CD4-positive, alpha-beta T cell treated with Interleukin-17A for 4 hours (primary cell): Measurements from ENCODE around the gene DIAPH2.

ENCODE experiments used
- DNase-seq: peaks from one replicate; pipeline ENCODE4 v3.0.0-alpha.2; 2020; ENCODE audit warnings: mixed read lengths

The DIAPH2 gene

GRCh38 chrX:97211070-97211469 is 526.4 kb downstream of the DIAPH2 start:
- no peak for DNase-seq

DNA sequence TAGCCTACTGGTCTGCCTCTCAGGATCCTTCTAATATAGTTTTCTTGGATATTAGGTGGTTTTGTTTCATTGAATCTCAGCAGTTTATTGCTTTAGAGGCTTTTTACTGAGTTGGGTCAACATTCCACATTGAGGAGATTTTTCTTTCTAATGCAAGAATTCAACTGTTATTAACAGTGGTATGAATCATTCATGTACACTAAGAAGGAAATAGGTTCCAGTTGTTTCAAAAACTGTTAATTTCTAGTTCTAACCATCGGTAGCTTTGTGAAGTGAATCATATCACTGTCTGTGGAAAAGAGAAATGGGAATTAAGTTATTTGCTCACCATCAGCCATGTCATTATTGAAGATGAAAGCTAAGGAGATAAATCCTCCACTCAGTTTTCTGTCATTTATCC is 530.5 kb downstream of the DIAPH2 start:
- DNase-seq = no peak

DNA sequence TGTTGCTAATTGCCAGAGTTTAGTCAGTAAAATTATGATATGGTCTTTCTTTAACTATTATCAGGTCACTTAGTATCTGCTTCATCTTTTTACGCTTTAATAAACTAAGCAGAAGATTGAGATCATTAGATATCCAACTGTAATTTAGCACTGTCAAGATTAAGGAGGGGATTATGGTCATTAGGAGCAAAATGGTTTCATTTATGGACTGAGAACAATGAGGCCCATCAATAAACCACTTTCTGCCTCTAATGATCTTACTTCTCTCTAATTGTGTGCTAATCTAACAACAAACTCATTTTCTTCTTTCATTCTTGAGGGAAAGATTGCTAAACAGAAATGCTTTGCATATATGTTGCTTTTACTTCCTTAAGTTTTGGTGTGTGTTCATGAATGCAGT is 539.5 kb downstream of the DIAPH2 start:
- no peak for DNase-seq

GRCh38 chrX:97229318-97229717 is 544.7 kb downstream of the DIAPH2 start:
- DNase-seq = no peak

DNA sequence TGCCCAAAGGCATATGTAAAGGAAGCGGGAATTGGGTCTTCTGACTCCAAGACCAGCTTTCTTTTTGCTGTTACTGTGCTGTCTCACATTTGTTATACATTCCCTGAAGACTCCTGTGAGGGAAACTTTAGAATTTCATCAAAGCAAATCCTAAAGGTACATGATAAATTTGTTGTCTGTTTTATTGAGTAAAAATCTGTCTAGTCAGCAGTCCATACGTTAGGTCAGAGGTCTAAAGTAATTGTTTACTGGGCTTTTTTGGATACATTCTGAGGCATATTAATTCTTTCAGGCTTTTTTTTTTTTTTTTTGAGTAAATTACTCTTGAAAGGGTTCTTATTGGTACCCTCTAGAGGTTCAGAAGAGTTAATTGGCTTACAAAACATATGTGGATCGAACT is 546.3 kb downstream of the DIAPH2 start:
- no peak for DNase-seq

- DNase-seq = no peak
Measured at GRCh38 chrX:97234471-97235081, 549.9 kb downstream of the DIAPH2 start.

- DNase-seq = no peak
Measured at GRCh38 chrX:97238632-97239031, 554.0 kb downstream of the DIAPH2 start.

- DNase-seq = no peak
Measured at GRCh38 chrX:97252111-97252510, 567.5 kb downstream of the DIAPH2 start.

- DNase-seq = no peak
Measured at GRCh38 chrX:97260679-97261078, 576.0 kb downstream of the DIAPH2 start.

GRCh38 chrX:97266406-97267121 is 581.9 kb downstream of the DIAPH2 start:
- DNase-seq = no peak

- DNase-seq = no peak
Measured at GRCh38 chrX:97267396-97268181, 582.9 kb downstream of the DIAPH2 start.

DNA sequence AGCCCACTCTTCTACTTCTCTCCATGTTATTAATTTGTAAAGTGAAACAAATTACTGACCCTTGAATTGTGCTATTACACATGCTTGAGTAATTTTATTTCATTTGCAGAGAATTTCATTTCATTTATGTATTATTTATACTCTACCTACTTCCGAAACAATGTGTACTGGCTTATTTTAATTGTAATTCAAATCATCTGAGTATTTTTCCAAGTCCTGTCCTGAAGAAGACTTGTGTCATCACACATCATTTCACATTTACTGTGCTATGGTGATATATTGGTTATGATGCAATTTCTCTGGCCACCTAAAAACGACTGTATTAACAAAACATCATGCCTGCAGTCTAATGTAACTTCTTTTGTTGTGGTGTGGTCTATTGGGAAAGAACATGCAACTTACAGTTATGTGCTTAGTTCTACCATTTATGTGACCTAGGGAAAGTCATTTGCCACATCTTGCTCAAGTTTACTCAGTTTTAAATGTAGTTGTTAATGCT is 583.6 kb downstream of the DIAPH2 start:
- no peak for DNase-seq

DNA sequence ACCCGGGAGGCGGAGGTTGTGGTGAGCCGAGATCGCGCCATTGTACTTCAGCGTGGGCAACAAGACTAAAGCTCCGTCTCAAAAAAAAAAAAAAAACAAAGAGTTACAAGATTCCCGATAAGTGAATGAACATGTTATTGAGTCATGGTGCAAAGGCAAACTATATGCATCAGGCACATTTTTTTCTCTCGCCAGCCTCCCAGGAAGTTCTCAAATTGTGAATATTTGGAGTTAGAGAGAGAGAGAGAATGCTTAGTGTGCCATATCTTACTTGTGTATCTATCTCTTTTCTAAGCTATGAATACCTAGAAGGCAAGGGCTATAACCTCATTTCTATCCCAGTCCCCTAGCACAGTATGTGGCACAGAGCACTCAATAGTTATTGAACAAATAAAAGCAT is 599.9 kb downstream of the DIAPH2 start:
- no peak for DNase-seq

DNA sequence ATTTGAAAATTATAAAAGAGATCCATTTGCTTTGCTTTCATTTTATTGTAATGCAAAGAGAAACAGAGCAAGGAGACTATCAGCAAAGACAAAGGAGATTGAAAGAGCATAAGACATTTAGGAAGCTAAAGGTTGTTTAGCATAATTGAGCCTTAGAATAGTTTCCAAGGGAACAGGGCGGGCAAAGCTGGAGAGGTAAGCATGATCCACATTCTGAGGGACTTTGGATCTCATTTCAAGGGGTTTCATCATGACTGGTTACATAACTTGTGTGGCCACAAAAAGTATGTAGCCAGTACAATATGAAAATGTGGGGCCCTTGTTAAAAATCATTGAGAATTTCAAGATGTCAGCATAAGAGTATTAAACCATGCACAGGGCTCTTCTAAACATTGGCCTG is 605.6 kb downstream of the DIAPH2 start:
- DNase-seq = no peak

DNA sequence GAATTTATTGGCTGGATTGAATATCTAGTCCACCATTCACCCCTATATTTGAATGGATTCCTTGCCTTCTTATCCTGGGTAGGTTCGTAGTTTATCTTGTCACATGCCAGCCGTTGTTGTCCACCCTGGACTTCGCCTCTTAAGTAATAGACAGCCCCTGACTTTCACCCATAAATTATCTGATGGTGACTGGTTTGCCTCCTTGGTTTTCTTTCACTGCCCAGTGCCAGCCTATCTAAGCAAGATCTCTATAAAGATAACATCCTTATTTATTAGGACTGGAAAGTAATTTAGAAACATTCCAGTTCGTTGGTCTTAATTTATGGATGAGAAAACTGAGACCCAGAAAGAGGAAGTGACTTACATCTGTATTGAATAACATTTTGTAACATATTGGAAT is 609.4 kb downstream of the DIAPH2 start:
- DNase-seq = no peak

DNA sequence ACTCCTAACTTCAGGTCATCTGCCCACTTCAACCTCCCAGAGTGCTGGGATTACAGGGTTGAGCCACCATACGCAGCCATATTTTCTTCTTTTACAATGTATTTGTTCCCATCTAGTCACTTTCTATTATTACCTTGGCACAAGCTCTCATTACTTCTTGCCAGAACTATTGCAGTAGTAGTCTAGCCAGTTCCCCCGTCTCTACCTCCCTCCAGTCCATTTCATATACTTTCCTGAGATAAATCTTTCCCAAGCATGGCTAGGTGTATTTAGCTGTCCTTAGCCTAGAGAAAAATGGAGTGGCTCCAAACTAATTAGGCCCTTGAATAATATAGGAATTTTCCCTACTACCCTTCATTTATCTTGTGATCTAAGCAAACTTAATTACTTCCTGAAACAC is 611.3 kb downstream of the DIAPH2 start:
- DNase-seq = no peak

GRCh38 chrX:97306771-97307470 is 622.3 kb downstream of the DIAPH2 start:
- no peak for DNase-seq

DNA sequence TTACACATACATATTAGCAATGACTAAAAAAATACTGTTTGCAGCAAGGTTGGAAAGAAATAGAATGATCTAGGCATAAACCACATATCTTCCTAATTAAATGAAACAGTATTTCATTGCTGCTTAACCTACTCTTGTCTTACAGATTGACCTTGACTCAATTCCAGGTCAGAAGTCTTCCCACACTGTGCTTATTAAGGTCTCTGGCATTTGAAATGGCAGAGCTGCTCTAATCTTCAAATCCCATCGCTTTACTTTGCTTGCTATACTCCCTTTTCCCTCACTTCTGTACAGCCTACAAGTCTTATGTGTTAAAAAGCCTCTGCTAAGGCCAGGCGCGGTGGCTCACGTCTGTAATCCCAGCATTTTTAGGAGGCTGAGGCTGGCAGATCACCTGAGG is 623.5 kb downstream of the DIAPH2 start:
- no peak for DNase-seq

DNA sequence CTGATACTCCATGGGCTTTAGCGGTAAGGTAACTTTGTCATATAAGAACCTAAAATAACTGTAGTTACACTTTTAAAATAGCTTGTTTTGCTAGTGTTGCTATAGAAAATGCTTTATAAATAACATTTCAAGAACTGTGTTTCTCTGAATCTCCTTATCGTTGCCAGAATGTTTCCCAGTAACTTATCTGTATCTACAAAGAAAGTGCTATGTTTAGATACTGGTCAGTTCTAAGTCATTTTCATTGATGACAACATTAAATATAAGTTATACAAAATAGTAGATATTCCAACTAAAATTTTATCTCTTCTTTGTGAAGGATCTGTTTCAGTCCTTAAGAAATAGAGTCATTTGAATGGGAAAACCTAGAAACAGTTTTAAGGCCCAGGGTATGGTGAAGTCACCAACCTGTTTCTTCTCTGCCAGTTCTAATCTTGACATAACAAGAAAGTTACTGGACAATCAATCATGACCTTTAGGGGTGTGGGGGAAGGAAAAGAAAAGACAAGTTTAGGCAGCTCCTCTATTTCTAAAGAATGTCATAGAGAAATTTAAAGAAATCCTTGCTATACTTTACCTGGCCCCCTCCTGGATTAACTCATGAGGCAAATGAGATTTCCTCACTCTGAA is 625.0 kb downstream of the DIAPH2 start:
- no peak for DNase-seq

GRCh38 chrX:97310373-97310772 is 625.7 kb downstream of the DIAPH2 start:
- no peak for DNase-seq

- no peak for DNase-seq
Measured at GRCh38 chrX:97311066-97311778, 626.6 kb downstream of the DIAPH2 start.

- no peak for DNase-seq
Measured at GRCh38 chrX:97314345-97314744, 629.7 kb downstream of the DIAPH2 start.
